Loucy (cell line): ENCODE measurements around the gene APH1B.

Experiments used
- EZH2phosphoT487 ChIP-seq: fragments of 200-600 bp; IDR thresholded peaks from 2 replicates; pipeline ENCODE4 v1.6.1; 2018; ENCODE audit warnings: antibody characterized with exemption, mild to moderate bottlenecking, moderate library complexity, borderline replicate concordance
- TF ChIP-seq, protein P1 (sequence below): fragments of 200-600 bp; sonication (generic); conservative IDR thresholded peaks from 2 replicates; pipeline ENCODE4 v1.5.1; 2014; ENCODE audit warnings: mild to moderate bottlenecking, antibody characterized with exemption, low read length

GRCh38 chr15:63261311-63261710 is 16.1 kb upstream of the APH1B start:
- TF ChIP-seq, protein P1, sequence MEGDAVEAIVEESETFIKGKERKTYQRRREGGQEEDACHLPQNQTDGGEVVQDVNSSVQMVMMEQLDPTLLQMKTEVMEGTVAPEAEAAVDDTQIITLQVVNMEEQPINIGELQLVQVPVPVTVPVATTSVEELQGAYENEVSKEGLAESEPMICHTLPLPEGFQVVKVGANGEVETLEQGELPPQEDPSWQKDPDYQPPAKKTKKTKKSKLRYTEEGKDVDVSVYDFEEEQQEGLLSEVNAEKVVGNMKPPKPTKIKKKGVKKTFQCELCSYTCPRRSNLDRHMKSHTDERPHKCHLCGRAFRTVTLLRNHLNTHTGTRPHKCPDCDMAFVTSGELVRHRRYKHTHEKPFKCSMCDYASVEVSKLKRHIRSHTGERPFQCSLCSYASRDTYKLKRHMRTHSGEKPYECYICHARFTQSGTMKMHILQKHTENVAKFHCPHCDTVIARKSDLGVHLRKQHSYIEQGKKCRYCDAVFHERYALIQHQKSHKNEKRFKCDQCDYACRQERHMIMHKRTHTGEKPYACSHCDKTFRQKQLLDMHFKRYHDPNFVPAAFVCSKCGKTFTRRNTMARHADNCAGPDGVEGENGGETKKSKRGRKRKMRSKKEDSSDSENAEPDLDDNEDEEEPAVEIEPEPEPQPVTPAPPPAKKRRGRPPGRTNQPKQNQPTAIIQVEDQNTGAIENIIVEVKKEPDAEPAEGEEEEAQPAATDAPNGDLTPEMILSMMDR = no peak
- no peak for TF ChIP-seq EZH2phosphoT487
